Endodermal cell (in vitro differentiated cells): Measurements from ENCODE around the gene NUP210. TPM values are rescaled to one million over a fixed set of nuclear protein-coding genes. Genes with fewer than 3 reads are reported as not detected.

Experiments
- DNase-seq: peaks from one replicate; pipeline ENCODE4 v3.0.0-alpha.2; 2017
- H3K27ac ChIP-seq: 2 replicates; pipeline ENCODE4 v1.5.1; 2013; ENCODE audit warnings: mild to moderate bottlenecking, low read depth, low read length, moderate library complexity
- H3K27me3 ChIP-seq: 2 replicates; pipeline ENCODE4 v1.6.1; 2013; ENCODE audit warnings: mild to moderate bottlenecking, low read length, moderate library complexity; ENCODE audit not compliant: insufficient read depth, control insufficient read depth, poor library complexity, severe bottlenecking
- H3K36me3 ChIP-seq: 2 replicates; pipeline ENCODE4 v1.7.0; 2013; ENCODE audit warnings: mild to moderate bottlenecking, low read length, moderate library complexity; ENCODE audit not compliant: control insufficient read depth, insufficient read depth
- H3K4me1 ChIP-seq: one replicate; pipeline ENCODE4 v1.7.0; 2013; ENCODE audit warnings: low read length; ENCODE audit not compliant: control insufficient read depth, insufficient read depth
- H3K4me3 ChIP-seq: 2 replicates; pipeline ENCODE4 v1.5.1; 2013; ENCODE audit warnings: mild to moderate bottlenecking, low read length, moderate library complexity
- H3K9ac ChIP-seq: 2 replicates; pipeline ENCODE4 v1.6.1; 2013; ENCODE audit warnings: mild to moderate bottlenecking, low read length, moderate library complexity; ENCODE audit not compliant: poor library complexity, severe bottlenecking; ENCODE audit errors: extremely low read depth
- H3K9me3 ChIP-seq: 2 replicates; pipeline ENCODE4 v1.6.1; 2013; ENCODE audit warnings: mild to moderate bottlenecking, low read length, moderate library complexity; ENCODE audit not compliant: control insufficient read depth
- H3K27ac Mint-ChIP-seq: 2 replicates; pipeline ENCODE4 v1.8.0; 2020; ENCODE audit warnings: mixed read lengths
- H3K27me3 Mint-ChIP-seq: 2 replicates; pipeline ENCODE4 v1.8.0; 2021; ENCODE audit warnings: mild to moderate bottlenecking, mixed read lengths; ENCODE audit not compliant: insufficient read depth
- H3K36me3 Mint-ChIP-seq: 2 replicates; pipeline ENCODE4 v1.8.0; 2020; ENCODE audit warnings: low read depth, mixed read lengths
- H3K4me1 Mint-ChIP-seq: 2 replicates; pipeline ENCODE4 v1.8.0; 2020; ENCODE audit warnings: mixed read lengths
- H3K4me3 Mint-ChIP-seq: 2 replicates; pipeline ENCODE4 v1.8.0; 2020; ENCODE audit warnings: mild to moderate bottlenecking, moderate library complexity, mixed read lengths
- H3K9me3 Mint-ChIP-seq: 2 replicates; pipeline ENCODE4 v1.8.0; 2020; ENCODE audit warnings: mild to moderate bottlenecking, mixed read lengths
- WGBS, 2 experiments: methylation state at CpG; one replicate each; pipeline versions ENCODE4 v1.1.5 to v1.1.7; 2013; ENCODE audit warnings: missing lambda C conversion rate in 2 of 2, mixed read lengths in 1 of 2; ENCODE audit not compliant: insufficient coverage in 1 of 2, insufficient read length in 1 of 2; 5-methylcytosine and 5-hydroxymethylcytosine counted together
- total RNA-seq, 2 donors: library from RNA; stranded (reverse); fragmentation: NEBNext Ultra II Directional in 1 of 2; extraction: Animal tissue kit (Norgen Biotek cat#: 25700) in 1 of 2; gene quantifications; 2 replicates in 1 of 2; 3 replicates in 1 of 2; pipeline ENCODE4 v1.2.1, GENCODE V29; 2021
- TF ChIP-seq, protein P1 (sequence below): fragments of 200-600 bp; sonication (generic); conservative IDR thresholded peaks from 2 replicates; pipeline ENCODE4 v1.5.0; 2021; ENCODE audit warnings: antibody characterized with exemption, mild to moderate bottlenecking

NUP210 gene
- total RNA-seq, 2 donors from 2014 or later: 43.0 to 62.3 TPM

DNA sequence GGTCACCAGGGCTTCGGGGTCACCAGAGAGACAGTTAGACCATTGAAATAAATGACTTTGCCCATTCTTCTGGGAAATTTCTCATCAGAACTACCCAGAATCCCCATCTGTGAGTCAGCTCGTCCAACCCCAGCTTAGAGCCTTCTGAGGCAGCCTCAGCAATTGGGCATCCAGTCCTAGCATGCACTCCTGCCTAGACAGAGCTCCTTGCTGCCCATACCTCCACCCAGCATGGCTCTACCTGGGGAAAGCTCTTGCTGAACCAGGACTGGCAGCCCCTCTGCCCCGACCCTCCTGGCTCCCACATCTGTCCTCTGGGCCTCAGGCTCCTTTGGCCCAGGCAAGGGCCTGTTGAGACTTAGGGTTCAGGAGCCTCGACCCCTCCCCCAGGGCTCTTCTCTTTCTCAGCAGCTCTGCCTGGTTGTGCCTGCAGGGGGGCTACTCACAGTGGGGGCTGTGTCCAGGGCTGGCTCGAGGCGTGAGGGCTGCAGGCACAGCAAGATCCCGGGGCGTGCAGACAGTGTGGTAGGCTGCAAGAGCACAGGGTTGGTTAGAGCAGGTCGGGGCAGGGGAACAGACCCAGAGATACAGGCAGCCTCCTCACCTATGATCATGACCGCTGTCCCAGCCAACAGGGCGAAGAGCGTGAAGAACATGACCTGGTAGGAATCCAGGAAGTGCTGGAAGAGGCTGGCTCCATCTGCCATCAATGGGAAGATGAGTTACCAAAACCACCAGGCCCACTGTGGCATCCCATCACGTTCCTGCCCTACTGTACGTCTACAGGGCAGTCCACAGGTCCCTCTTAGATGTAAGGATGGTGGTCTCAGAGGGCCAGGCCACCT lies 101.3 kb downstream of the NUP210 start:
- DNase-seq: no peak

GRCh38 chr3:13317596-13318320 lies 102.4 kb downstream of the NUP210 start:
- no peak overlapping the region for H3K9ac ChIP-seq
- H3K36me3 ChIP-seq: peaks cover 5% of the 10 kb centered on the region
- H3K36me3 Mint-ChIP-seq: peaks cover 15% of the 10 kb centered on the region
- no peak overlapping the region for H3K27ac ChIP-seq
- H3K27me3 Mint-ChIP-seq: no peaks in the 10 kb centered on the region
- no peak overlapping the region for H3K27ac Mint-ChIP-seq
- H3K9me3 Mint-ChIP-seq: no peaks in the 10 kb centered on the region
- DNase-seq: no peak
- no peaks in the 10 kb centered on the region for H3K4me1 Mint-ChIP-seq
- TF ChIP-seq, protein P1, sequence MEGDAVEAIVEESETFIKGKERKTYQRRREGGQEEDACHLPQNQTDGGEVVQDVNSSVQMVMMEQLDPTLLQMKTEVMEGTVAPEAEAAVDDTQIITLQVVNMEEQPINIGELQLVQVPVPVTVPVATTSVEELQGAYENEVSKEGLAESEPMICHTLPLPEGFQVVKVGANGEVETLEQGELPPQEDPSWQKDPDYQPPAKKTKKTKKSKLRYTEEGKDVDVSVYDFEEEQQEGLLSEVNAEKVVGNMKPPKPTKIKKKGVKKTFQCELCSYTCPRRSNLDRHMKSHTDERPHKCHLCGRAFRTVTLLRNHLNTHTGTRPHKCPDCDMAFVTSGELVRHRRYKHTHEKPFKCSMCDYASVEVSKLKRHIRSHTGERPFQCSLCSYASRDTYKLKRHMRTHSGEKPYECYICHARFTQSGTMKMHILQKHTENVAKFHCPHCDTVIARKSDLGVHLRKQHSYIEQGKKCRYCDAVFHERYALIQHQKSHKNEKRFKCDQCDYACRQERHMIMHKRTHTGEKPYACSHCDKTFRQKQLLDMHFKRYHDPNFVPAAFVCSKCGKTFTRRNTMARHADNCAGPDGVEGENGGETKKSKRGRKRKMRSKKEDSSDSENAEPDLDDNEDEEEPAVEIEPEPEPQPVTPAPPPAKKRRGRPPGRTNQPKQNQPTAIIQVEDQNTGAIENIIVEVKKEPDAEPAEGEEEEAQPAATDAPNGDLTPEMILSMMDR: no peak
- no peaks in the 10 kb centered on the region for H3K9me3 ChIP-seq
- H3K4me1 ChIP-seq: no peaks in the 10 kb centered on the region
- no peak overlapping the region for H3K4me3 ChIP-seq
- H3K27me3 ChIP-seq: no peaks in the 10 kb centered on the region
- H3K4me3 Mint-ChIP-seq: no peak overlapping the region
- WGBS, 2 experiments: 89 to 92% methylated on average over 24 to 29 of the region's 29 CpGs

More for the DNA sequence above, 101.3 kb downstream of the NUP210 start:
- Histone ChIP-seq H3K27me3 (no peaks in the 10 kb centered on the region), H3K4me1 (no peaks in the 10 kb centered on the region), H3K9ac (no peak overlapping the region), H3K27ac (no peak overlapping the region), H3K4me3 (no peak overlapping the region), H3K9me3 (no peaks in the 10 kb centered on the region), H3K36me3 (peaks cover 13% of the 10 kb centered on the region)
- Mint-ChIP-seq H3K27ac (no peak overlapping the region), H3K9me3 (no peaks in the 10 kb centered on the region), H3K36me3 (peaks cover 17% of the 10 kb centered on the region), H3K27me3 (no peaks in the 10 kb centered on the region), H3K4me1 (no peaks in the 10 kb centered on the region), H3K4me3 (no peak overlapping the region)
- TF ChIP-seq, protein P1: no peak
- 90 to 94% methylated on average over 10 to 14 of the region's 14 CpGs for whole genome bisulfite sequencing, 2 experiments

DNA sequence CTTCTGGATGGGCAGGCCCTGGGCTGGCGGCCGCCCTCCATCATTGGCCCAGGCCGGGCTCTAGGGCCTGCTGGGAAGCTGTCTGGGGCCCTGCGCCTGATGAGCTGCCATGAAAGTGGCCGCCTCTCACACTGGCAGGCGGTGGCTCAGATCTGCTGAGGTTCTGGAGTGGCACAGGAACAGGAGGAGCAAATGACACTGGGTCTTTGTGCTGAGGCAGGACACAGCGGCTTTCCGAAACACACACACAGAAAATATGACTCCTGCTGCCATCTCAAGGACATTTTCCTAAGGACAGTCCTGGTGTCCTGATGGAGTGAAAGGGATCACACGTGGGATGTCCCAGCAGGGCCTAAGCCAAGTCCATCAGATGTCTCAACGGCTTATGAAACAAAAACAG lies 103.5 kb downstream of the NUP210 start:
- no peak overlapping the region for H3K4me3 Mint-ChIP-seq
- TF ChIP-seq, protein P1: no peak
- H3K4me1 Mint-ChIP-seq: no peaks in the 10 kb centered on the region
- Histone ChIP-seq H3K27me3 (no peaks in the 10 kb centered on the region), H3K4me3 (no peak overlapping the region), H3K4me1 (no peaks in the 10 kb centered on the region), H3K36me3 (no peaks in the 10 kb centered on the region), H3K9me3 (no peaks in the 10 kb centered on the region), H3K9ac (no peak overlapping the region), H3K27ac (no peak overlapping the region)
- H3K36me3 Mint-ChIP-seq: peaks cover 11% of the 10 kb centered on the region
- no peak overlapping the region for H3K27ac Mint-ChIP-seq
- H3K9me3 Mint-ChIP-seq: no peaks in the 10 kb centered on the region
- H3K27me3 Mint-ChIP-seq: no peaks in the 10 kb centered on the region
- DNase-seq: no peak
- 86 to 91% methylated on average over 6 to 10 of the region's 10 CpGs for WGBS, 2 experiments
